Right lobe of liver (tissue), 6 donors: ENCODE measurements around the gene SLC9A3. TPM values are rescaled to one million over a fixed set of nuclear protein-coding genes. Genes with fewer than 3 reads are reported as not detected.

ENCODE experiments used
- ATAC-seq, 4 donors: fragments of 200-7000 bp; cut with Tn5 transposase; one replicate each; pipeline ENCODE4 v1.9.1; 2020; ENCODE audit warnings: mild to moderate bottlenecking in 4 of 4, moderate library complexity in 4 of 4
- DNase-seq, 3 donors: peaks; one replicate each; pipeline ENCODE4 v3.0.0-alpha.2; 2020
- H3K27ac ChIP-seq, 3 donors: fragments of 200-600 bp; one replicate each; pipeline ENCODE4 v1.8.0; 2022
- H3K27me3 ChIP-seq, 2 donors: fragments of 200-600 bp; one replicate each; pipeline ENCODE4 v1.8.0; 2022
- H3K36me3 ChIP-seq, 4 donors: fragments of 200-600 bp; sonication (generic) in 1 of 4; one replicate each; pipeline versions ENCODE4 v1.5.1 to v1.8.0; 2017 to 2022; ENCODE audit warnings: control low read depth in 1 of 4
- H3K4me1 ChIP-seq, 4 donors: fragments of 200-600 bp; sonication (generic) in 1 of 4; one replicate each; pipeline versions ENCODE4 v1.5.1 to v1.8.0; 2017 to 2022; ENCODE audit warnings: control low read depth in 1 of 4
- H3K4me3 ChIP-seq, 3 donors: fragments of 200-600 bp; one replicate each; pipeline ENCODE4 v1.8.0; 2022
- H3K9me3 ChIP-seq, 4 donors: fragments of 200-600 bp; sonication (generic) in 1 of 4; one replicate each; pipeline versions ENCODE4 v1.5.1 to v1.8.0; 2017 to 2022; ENCODE audit warnings: control low read depth in 1 of 4
- POLR2A ChIP-seq: fragments of 450-650 bp; IDR thresholded peaks from one replicate; pipeline ENCODE4 v1.6.1; 2017; ENCODE audit warnings: antibody characterized with exemption, mild to moderate bottlenecking
- WGBS: methylation state at CpG from one replicate; pipeline ENCODE4 v1.1.6; 2018; ENCODE audit warnings: low coverage, low lambda C conversion rate; ENCODE audit not compliant: insufficient coverage; ENCODE audit errors: missing lambda C conversion rate; 5-methylcytosine and 5-hydroxymethylcytosine counted together
- intact Hi-C, 2 donors: fragments of 100-400 bp; cut with DNase I; formaldehyde crosslinking; loops; one replicate each; pipeline versions ENCODE4 v1.11.2 to v1.14.1; 2022
- total RNA-seq, 6 experiments: library from RNA; depleted of rRNA in 2 of 6; stranded (reverse); fragments of >200 nt in 2 of 6; fragmentation: NEBNext Ultra II Directional in 3 of 6; extraction: Animal tissue kit (Norgen Biotek cat#: 25700) in 3 of 6; gene quantifications; one replicate each; pipeline versions ENCODE4 v1.1.0 to v1.2.4, GENCODE V29; 2016 to 2023
- TF ChIP-seq, protein P1 (sequence below), 4 donors: fragments of 200-600 bp in 3 of 4; fragments of 450-650 bp in 1 of 4; IDR thresholded peaks; one replicate each; pipeline versions ENCODE4 v1.5.1 to v1.8.0; 2016 to 2022; ENCODE audit warnings: antibody characterized with exemption in 4 of 4, mild to moderate bottlenecking in 2 of 4
- donor health status: DM: no; HTN: yes; CAD: no.
- donor health status: DM: no; HTN: no; CAD: no.
- donor health status: DM: no; HTN: no; CAD: no.
- donor health status: DM: no; HTN: yes; CAD: no.
- donor health status: DM: no; HTN: yes; CAD: no.

The SLC9A3 gene
- total RNA-seq, 6 experiments from 2014 or later = 0.32 to 1.8 (median 0.46) TPM

DNA sequence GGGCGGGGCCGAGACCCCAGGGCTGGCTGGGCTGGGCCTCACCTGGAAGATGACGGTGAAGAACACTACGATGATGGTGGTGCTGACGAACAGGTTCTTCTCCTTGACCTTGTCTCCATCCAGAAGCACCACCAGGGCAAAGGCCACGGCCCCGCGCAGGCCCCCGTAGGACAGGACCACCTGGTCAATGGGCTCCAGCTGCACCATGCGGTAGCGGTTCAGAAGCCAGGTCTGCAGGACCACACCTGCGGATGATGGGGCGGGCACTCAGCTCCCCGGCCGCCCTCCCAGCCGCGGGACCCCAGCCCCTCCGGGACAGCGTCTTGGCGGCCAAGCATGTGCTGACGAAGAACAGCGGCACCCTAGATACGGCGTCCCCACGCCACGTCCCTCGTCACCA is 41.7 kb downstream of the SLC9A3 start:
- Histone ChIP-seq H3K4me1 (no peaks in the 10 kb centered on the region), H3K27ac (no peak overlapping the region), H3K9me3 (no peaks in the 10 kb centered on the region), H3K36me3 (no peaks in the 10 kb centered on the region), H3K27me3 (no peaks in the 10 kb centered on the region), H3K4me3 (no peak overlapping the region)
- intact Hi-C loops = no loop called here
- TF ChIP-seq, protein P1, sequence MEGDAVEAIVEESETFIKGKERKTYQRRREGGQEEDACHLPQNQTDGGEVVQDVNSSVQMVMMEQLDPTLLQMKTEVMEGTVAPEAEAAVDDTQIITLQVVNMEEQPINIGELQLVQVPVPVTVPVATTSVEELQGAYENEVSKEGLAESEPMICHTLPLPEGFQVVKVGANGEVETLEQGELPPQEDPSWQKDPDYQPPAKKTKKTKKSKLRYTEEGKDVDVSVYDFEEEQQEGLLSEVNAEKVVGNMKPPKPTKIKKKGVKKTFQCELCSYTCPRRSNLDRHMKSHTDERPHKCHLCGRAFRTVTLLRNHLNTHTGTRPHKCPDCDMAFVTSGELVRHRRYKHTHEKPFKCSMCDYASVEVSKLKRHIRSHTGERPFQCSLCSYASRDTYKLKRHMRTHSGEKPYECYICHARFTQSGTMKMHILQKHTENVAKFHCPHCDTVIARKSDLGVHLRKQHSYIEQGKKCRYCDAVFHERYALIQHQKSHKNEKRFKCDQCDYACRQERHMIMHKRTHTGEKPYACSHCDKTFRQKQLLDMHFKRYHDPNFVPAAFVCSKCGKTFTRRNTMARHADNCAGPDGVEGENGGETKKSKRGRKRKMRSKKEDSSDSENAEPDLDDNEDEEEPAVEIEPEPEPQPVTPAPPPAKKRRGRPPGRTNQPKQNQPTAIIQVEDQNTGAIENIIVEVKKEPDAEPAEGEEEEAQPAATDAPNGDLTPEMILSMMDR (IDR thresholded peaks at IDR 0.05) = no peak
- no peak for TF ChIP-seq POLR2A
- WGBS = 100% methylated on average over 5 of the region's 27 CpGs
- ATAC-seq = no peak
- no peak for DNase-seq

DNA sequence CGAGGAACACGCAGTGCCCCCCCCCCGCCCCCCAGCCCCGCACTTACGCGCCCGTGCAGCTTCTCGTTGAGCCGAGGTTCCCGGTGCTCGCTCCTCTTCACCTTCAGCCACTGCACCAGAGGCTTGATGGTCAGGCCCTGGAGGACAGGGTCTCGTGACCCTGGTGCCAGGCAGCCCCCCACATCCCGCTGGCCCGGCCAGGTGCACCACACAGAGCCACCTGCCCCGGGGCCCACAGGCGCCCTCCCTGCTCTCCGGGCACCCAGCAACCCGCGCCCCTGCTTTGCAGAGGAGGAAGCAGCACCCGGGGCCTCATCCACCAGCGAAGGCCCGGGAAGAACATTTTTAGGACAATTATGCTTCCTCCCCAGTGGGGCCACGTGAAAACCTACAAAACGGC is 42.2 kb downstream of the SLC9A3 start:
- Histone ChIP-seq H3K4me1 (no peaks in the 10 kb centered on the region), H3K27ac (no peak overlapping the region), H3K36me3 (no peaks in the 10 kb centered on the region), H3K27me3 (no peaks in the 10 kb centered on the region), H3K4me3 (no peak overlapping the region), H3K9me3 (no peaks in the 10 kb centered on the region)
- DNase-seq = no peak
- 61% methylated on average over 15 of the region's 24 CpGs for WGBS
- no peak for ATAC-seq
- intact Hi-C loops = no loop called here
- TF ChIP-seq POLR2A = no peak
- TF ChIP-seq, protein P1 (IDR thresholded peaks at IDR 0.05) = no peak

DNA sequence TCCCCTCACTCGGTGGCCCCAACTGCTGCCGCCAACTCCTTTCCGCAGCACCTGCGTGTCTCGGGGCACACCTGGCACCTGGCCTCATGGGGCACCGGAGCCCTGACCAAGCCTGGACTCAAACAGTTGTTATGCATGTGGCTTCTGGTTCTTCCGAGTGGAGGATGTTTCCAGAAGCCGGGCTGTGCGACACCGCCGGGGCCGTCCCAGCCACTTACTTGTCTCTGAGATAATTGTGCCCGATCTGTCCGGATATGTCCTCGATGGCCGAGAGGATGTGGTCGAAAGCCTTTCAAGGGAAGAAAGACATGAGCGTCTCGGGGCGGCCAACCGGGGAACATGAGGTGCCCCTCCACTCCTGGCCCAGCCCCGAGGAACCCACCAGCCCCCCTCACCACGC is 42.9 kb downstream of the SLC9A3 start:
- no peak for ATAC-seq
- Histone ChIP-seq H3K36me3 (no peaks in the 10 kb centered on the region), H3K4me1 (no peaks in the 10 kb centered on the region), H3K27ac (no peak overlapping the region), H3K9me3 (no peaks in the 10 kb centered on the region), H3K4me3 (no peak overlapping the region), H3K27me3 (no peaks in the 10 kb centered on the region)
- intact Hi-C loops = no loop called here
- TF ChIP-seq POLR2A = no peak
- TF ChIP-seq, protein P1 (IDR thresholded peaks at IDR 0.05) = no peak
- DNase-seq = no peak
- 80% methylated on average over 1 of the region's 23 CpGs for WGBS

DNA sequence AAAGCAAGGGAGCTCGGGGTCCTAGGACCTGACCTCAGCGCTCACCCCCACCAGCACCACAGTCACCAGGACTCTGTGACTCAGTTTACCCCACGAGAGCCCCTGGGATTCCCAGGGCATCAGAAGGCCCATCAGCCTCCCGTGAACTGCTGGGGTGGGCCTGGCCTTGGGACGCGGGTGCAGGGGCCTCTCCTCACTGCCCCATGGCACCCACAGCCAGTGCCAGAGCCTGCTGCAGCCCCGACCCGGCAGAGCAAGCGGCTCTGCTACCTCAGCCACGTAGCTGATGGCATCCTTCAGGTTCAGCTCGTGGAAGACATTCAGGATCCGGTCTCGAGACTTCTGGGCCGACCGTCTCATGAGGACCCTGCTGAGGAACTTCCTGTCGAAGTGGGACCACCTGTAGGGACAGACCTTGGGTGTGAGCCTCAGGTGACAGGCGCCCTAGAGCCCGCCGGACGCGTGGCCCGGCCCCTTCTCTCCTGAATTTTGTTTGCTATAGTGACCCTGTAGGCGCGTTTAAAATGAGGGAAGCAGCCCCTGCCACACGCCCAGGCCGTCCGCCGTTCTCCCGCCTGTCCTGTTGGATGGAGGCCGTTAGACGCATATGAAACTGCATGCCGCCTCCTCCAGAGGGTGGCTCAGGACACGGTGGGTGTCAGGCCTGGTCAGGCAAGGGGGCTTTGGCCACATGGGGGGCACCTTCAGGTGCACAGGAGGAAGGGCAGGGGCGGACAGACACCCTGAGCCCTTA is 44.5 kb downstream of the SLC9A3 start:
- intact Hi-C loops = no loop called here
- DNase-seq = no peak
- Histone ChIP-seq H3K4me1 (peaks cover 0 to 4% (median 2%) of the 10 kb centered on the region in 4 donors), H3K27ac (no peak overlapping the region), H3K4me3 (no peak overlapping the region), H3K9me3 (no peaks in the 10 kb centered on the region), H3K36me3 (no peaks in the 10 kb centered on the region), H3K27me3 (no peaks in the 10 kb centered on the region)
- 58% methylated on average over 13 of the region's 34 CpGs for WGBS
- ATAC-seq = no peak
- TF ChIP-seq POLR2A = no peak
- TF ChIP-seq, protein P1 (IDR thresholded peaks at IDR 0.05) = no peak
